ENCODE results near the gene STK24.

The STK24 gene

DNA sequence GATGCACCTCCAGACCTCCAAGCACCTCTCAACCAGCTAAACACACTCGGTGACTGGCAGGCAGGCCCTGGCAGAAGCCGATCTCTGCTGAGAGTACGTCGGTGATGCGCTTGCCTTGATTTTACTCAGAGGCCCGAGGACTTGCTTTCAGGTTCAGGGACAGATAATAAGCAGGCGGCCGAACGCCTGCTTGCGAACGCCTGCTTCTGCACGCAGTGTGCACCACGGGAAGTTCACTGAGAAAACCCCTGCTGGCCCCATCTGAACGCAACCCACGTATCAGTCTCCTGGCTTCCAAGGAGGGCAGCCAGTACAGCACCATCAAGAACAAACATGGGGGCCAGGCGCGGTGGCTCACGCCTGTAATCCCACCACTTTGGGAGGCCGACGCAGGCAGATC is 108.0 kb downstream of the STK24 start:
- Histone ChIP-seq H3K9me3 (ENCODE audit: control insufficient read depth, low read depth, low read length) (no peaks in the 10 kb centered on the region), H3K27ac (ENCODE audit: low read length) (no peak overlapping the region), H3K4me3 (ENCODE audit: low read length) (no peak overlapping the region), H3K27me3 (ENCODE audit: control insufficient read depth, insufficient read depth, low read length) (no peaks in the 10 kb centered on the region), H3K36me3 (ENCODE audit: control insufficient read depth, low read depth, low read length) (peaks cover 30% of the 10 kb centered on the region), H3K4me1 (ENCODE audit: control insufficient read depth, low read depth, low read length) (peaks cover 6% of the 10 kb centered on the region), H3K9ac (ENCODE audit: low read length) (no peak overlapping the region)

DNA sequence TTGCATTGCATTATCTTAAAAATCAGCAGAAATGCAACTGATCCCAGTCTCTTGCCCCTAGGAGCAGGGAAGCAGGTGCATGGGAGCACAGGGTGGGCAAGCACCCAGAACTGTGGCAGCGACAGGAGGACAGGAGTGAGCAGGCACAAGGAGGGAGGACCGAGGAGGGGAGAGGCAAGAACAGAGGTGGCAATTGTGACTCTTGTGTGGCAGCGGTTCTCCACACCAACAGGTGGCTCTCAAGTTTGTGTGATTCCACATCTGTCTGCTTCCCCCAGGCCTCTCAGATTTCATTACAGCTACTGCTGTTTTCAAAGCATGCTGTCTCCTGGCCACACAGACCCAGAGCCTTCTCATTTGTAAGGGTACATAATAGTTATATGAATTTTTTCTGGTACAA is 108.5 kb downstream of the STK24 start:
- H3K9ac ChIP-seq (ENCODE audit: low read length) = no peak overlapping the region
- peaks cover 6% of the 10 kb centered on the region for H3K4me1 ChIP-seq (ENCODE audit: control insufficient read depth, low read depth, low read length)
- no peak overlapping the region for H3K4me3 ChIP-seq (ENCODE audit: low read length)
- H3K36me3 ChIP-seq (ENCODE audit: control insufficient read depth, low read depth, low read length) = peaks cover 28% of the 10 kb centered on the region
- H3K27me3 ChIP-seq (ENCODE audit: control insufficient read depth, insufficient read depth, low read length) = no peaks in the 10 kb centered on the region
- no peak overlapping the region for H3K27ac ChIP-seq (ENCODE audit: low read length)
- H3K9me3 ChIP-seq (ENCODE audit: control insufficient read depth, low read depth, low read length) = no peaks in the 10 kb centered on the region

DNA sequence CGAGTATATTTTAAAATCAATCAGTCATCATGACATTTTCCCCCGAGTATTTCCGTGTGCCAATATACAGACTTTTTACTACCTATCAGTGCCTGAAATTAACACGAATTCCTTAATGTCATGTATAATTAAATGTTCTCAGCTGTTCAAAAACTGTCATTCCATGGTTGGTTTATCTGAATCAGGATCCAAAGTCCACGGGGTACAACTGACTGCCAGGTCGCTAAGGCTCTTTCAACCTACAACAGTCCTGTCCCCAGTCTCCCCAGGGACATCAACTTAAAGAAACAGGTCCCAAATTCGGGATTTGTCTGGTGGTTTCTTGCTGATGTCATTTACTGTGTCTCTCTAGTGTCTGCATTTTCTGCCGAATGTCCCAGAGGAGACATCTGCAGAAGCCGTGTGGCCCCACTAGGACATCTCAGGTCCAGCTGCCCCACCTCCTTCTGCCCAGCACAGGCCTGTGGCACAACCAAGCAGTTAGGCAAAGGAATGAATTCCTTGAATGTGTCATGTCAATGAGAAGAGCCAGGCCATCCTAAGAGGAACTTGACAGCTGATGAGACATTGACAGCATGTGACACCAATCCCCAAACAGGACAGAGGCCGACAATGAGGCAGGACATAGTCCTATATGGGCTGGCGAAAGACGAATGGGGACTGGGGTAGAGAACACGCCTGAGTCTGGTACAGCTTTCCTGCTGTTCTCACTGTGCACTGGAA is 109.5 kb downstream of the STK24 start:
- H3K9ac ChIP-seq (ENCODE audit: low read length) = no peak overlapping the region
- peaks cover 6% of the 10 kb centered on the region for H3K4me1 ChIP-seq (ENCODE audit: control insufficient read depth, low read depth, low read length)
- no peak overlapping the region for H3K4me3 ChIP-seq (ENCODE audit: low read length)
- H3K27me3 ChIP-seq (ENCODE audit: control insufficient read depth, insufficient read depth, low read length) = no peaks in the 10 kb centered on the region
- H3K9me3 ChIP-seq (ENCODE audit: control insufficient read depth, low read depth, low read length) = no peaks in the 10 kb centered on the region
- peaks cover 28% of the 10 kb centered on the region for H3K36me3 ChIP-seq (ENCODE audit: control insufficient read depth, low read depth, low read length)
- H3K27ac ChIP-seq (ENCODE audit: low read length) = no peak overlapping the region

DNA sequence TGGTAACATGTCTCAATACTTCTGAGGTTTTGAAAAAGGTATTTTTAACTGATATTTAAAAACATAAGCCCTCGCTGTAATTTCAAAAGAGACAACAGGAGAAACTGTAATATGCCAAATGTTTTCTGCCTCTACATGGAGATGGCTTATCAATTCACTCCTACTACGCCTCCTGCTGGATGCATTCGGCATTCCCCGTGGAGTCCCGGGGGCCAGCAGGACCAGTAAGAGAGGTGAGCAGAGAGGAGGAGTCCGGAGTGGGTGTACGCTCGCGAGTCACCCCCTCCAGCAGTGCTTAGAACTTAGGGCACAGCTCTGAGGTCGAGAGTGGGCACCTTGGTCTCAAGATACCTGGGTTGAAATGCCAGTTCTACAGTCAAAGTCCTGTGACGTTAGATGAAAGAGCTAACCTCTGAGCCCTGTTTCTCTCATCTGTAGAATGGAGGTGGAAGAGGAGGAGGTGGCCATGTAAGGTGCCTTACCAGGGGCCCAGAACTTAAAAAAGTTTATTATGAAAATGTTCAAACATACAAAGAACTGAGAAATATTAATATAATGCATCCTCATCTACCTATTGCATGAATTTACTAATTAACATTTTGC is 110.2 kb downstream of the STK24 start:
- H3K27me3 ChIP-seq (ENCODE audit: control insufficient read depth, insufficient read depth, low read length) = no peaks in the 10 kb centered on the region
- no peak overlapping the region for H3K9ac ChIP-seq (ENCODE audit: low read length)
- H3K36me3 ChIP-seq (ENCODE audit: control insufficient read depth, low read depth, low read length) = peaks cover 21% of the 10 kb centered on the region
- no peak overlapping the region for H3K4me3 ChIP-seq (ENCODE audit: low read length)
- H3K4me1 ChIP-seq (ENCODE audit: control insufficient read depth, low read depth, low read length) = peaks cover 6% of the 10 kb centered on the region
- no peak overlapping the region for H3K27ac ChIP-seq (ENCODE audit: low read length)
- H3K9me3 ChIP-seq (ENCODE audit: control insufficient read depth, low read depth, low read length) = no peaks in the 10 kb centered on the region

DNA sequence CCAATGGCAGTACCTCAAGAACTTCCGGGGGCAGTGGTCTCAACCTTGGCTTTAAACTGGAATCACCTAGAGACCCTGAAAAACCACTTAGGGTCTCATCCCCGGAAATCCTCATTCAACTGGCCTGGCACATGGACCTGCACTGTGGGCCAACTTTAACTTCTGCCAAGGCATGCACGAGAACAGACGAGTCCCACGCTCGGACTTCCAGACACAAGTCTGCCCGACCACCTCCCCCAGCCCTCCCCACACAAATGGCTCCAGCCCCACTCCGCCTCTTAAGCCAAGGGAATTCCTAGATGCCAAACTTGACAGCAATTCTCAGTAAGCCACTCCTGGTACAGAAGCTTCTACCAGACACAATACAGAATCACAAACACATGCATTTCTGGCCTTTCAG is 114.0 kb downstream of the STK24 start:
- no peak overlapping the region for H3K4me3 ChIP-seq (ENCODE audit: low read length)
- H3K9me3 ChIP-seq (ENCODE audit: control insufficient read depth, low read depth, low read length) = no peaks in the 10 kb centered on the region
- no peak overlapping the region for H3K27ac ChIP-seq (ENCODE audit: low read length)
- no peak overlapping the region for H3K9ac ChIP-seq (ENCODE audit: low read length)
- no peaks in the 10 kb centered on the region for H3K27me3 ChIP-seq (ENCODE audit: control insufficient read depth, insufficient read depth, low read length)
- peaks cover 26% of the 10 kb centered on the region for H3K36me3 ChIP-seq (ENCODE audit: control insufficient read depth, low read depth, low read length)
- H3K4me1 ChIP-seq (ENCODE audit: control insufficient read depth, low read depth, low read length) = peaks cover 6% of the 10 kb centered on the region

- no peaks in the 10 kb centered on the region for H3K9me3 ChIP-seq (ENCODE audit: control insufficient read depth, low read depth, low read length)
- no peak overlapping the region for H3K27ac ChIP-seq (ENCODE audit: low read length)
- H3K9ac ChIP-seq (ENCODE audit: low read length) = no peak overlapping the region
- H3K36me3 ChIP-seq (ENCODE audit: control insufficient read depth, low read depth, low read length) = peaks cover 29% of the 10 kb centered on the region
- no peak overlapping the region for H3K4me3 ChIP-seq (ENCODE audit: low read length)
- peaks cover 6% of the 10 kb centered on the region for H3K4me1 ChIP-seq (ENCODE audit: control insufficient read depth, low read depth, low read length)
- no peaks in the 10 kb centered on the region for H3K27me3 ChIP-seq (ENCODE audit: control insufficient read depth, insufficient read depth, low read length)
Measured at GRCh38 chr13:98462241-98462882, 114.5 kb downstream of the STK24 start.

GRCh38 chr13:98461486-98462240 is 115.2 kb downstream of the STK24 start:
- no peak overlapping the region for H3K27ac ChIP-seq (ENCODE audit: low read length)
- no peaks in the 10 kb centered on the region for H3K9me3 ChIP-seq (ENCODE audit: control insufficient read depth, low read depth, low read length)
- peaks cover 6% of the 10 kb centered on the region for H3K4me1 ChIP-seq (ENCODE audit: control insufficient read depth, low read depth, low read length)
- H3K9ac ChIP-seq (ENCODE audit: low read length) = no peak overlapping the region
- no peaks in the 10 kb centered on the region for H3K27me3 ChIP-seq (ENCODE audit: control insufficient read depth, insufficient read depth, low read length)
- peaks cover 33% of the 10 kb centered on the region for H3K36me3 ChIP-seq (ENCODE audit: control insufficient read depth, low read depth, low read length)
- no peak overlapping the region for H3K4me3 ChIP-seq (ENCODE audit: low read length)

DNA sequence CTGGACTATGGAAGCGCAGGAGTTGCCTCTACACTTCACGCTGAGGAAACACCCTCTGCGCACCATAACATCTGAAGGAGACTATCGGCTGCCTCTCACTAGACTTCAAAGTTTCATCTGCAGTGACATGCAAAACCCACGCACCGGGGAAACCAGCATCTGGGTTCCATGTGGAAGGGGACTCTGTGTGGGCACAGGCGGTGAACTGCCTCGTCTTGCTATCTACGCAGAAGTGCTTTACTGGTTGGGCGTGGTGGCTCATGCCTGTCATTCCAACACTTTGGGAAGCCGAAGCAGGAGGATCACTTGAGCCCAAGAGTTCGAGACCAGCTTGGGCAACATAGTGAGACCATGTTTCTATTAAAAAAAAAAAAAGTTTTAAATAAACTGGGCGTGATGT is 116.4 kb downstream of the STK24 start:
- Histone ChIP-seq H3K27ac (ENCODE audit: low read length) (no peak overlapping the region), H3K27me3 (ENCODE audit: control insufficient read depth, insufficient read depth, low read length) (no peaks in the 10 kb centered on the region), H3K36me3 (ENCODE audit: control insufficient read depth, low read depth, low read length) (peaks cover 32% of the 10 kb centered on the region), H3K9me3 (ENCODE audit: control insufficient read depth, low read depth, low read length) (no peaks in the 10 kb centered on the region), H3K4me1 (ENCODE audit: control insufficient read depth, low read depth, low read length) (no peaks in the 10 kb centered on the region), H3K4me3 (ENCODE audit: low read length) (no peak overlapping the region), H3K9ac (ENCODE audit: low read length) (no peak overlapping the region)

- no peak overlapping the region for H3K4me3 ChIP-seq (ENCODE audit: low read length)
- H3K36me3 ChIP-seq (ENCODE audit: control insufficient read depth, low read depth, low read length) = peaks cover 31% of the 10 kb centered on the region
- no peaks in the 10 kb centered on the region for H3K9me3 ChIP-seq (ENCODE audit: control insufficient read depth, low read depth, low read length)
- H3K4me1 ChIP-seq (ENCODE audit: control insufficient read depth, low read depth, low read length) = no peaks in the 10 kb centered on the region
- H3K27me3 ChIP-seq (ENCODE audit: control insufficient read depth, insufficient read depth, low read length) = no peaks in the 10 kb centered on the region
- no peak overlapping the region for H3K9ac ChIP-seq (ENCODE audit: low read length)
- H3K27ac ChIP-seq (ENCODE audit: low read length) = no peak overlapping the region
Measured at GRCh38 chr13:98459721-98460370, 117.1 kb downstream of the STK24 start.

GRCh38 chr13:98459171-98459681 is 117.7 kb downstream of the STK24 start:
- Histone ChIP-seq H3K9ac (ENCODE audit: low read length) (no peak overlapping the region), H3K4me3 (ENCODE audit: low read length) (no peak overlapping the region), H3K9me3 (ENCODE audit: control insufficient read depth, low read depth, low read length) (no peaks in the 10 kb centered on the region), H3K27me3 (ENCODE audit: control insufficient read depth, insufficient read depth, low read length) (no peaks in the 10 kb centered on the region), H3K4me1 (ENCODE audit: control insufficient read depth, low read depth, low read length) (no peaks in the 10 kb centered on the region), H3K27ac (ENCODE audit: low read length) (no peak overlapping the region), H3K36me3 (ENCODE audit: control insufficient read depth, low read depth, low read length) (peaks cover 31% of the 10 kb centered on the region)

GRCh38 chr13:98458431-98458830 is 118.5 kb downstream of the STK24 start:
- Histone ChIP-seq H3K36me3 (ENCODE audit: control insufficient read depth, low read depth, low read length) (peaks cover 33% of the 10 kb centered on the region), H3K4me3 (ENCODE audit: low read length) (no peak overlapping the region), H3K4me1 (ENCODE audit: control insufficient read depth, low read depth, low read length) (no peaks in the 10 kb centered on the region), H3K9me3 (ENCODE audit: control insufficient read depth, low read depth, low read length) (no peaks in the 10 kb centered on the region), H3K27ac (ENCODE audit: low read length) (no peak overlapping the region), H3K27me3 (ENCODE audit: control insufficient read depth, insufficient read depth, low read length) (no peaks in the 10 kb centered on the region), H3K9ac (ENCODE audit: low read length) (no peak overlapping the region)

Measured in iPS-18a (cell line).